Testis (tissue), 2 donors: ENCODE results near the gene CNGB1.

Experiments
- POLR2A ChIP-seq: fragments of 450-650 bp; IDR thresholded peaks from one replicate; pipeline ENCODE4 v1.6.1; 2017; ENCODE audit warnings: antibody characterized with exemption, mild to moderate bottlenecking, moderate library complexity
- TF ChIP-seq, protein P1 (sequence below), 3 experiments: fragments of 450-650 bp in 2 of 3; fragments of 200-600 bp in 1 of 3; sonication (generic) in 1 of 3; IDR thresholded peaks; one replicate each; pipeline ENCODE4 v1.5.1; 2016 to 2019; ENCODE audit warnings: antibody characterized with exemption in 3 of 3, mild to moderate bottlenecking in 2 of 3, moderate library complexity in 1 of 3

DNA sequence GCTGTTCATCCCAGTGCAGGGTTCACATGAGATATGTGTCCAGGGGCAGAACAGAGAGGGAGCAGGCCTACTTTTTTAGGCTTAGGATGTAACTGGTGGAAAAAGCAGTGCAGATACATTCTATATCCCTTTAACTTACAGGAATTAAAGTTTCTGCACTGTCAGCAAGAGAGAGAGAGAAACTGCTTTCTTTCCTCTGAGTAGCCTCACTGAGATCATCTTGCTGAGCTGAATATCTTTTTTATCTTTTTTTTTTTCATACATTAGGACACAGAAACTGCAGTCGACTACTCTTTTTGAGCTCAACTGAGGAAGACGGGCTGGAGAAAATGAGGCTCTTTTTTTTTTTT, 50.1 kb downstream of the CNGB1 start:
- TF ChIP-seq, protein P1, sequence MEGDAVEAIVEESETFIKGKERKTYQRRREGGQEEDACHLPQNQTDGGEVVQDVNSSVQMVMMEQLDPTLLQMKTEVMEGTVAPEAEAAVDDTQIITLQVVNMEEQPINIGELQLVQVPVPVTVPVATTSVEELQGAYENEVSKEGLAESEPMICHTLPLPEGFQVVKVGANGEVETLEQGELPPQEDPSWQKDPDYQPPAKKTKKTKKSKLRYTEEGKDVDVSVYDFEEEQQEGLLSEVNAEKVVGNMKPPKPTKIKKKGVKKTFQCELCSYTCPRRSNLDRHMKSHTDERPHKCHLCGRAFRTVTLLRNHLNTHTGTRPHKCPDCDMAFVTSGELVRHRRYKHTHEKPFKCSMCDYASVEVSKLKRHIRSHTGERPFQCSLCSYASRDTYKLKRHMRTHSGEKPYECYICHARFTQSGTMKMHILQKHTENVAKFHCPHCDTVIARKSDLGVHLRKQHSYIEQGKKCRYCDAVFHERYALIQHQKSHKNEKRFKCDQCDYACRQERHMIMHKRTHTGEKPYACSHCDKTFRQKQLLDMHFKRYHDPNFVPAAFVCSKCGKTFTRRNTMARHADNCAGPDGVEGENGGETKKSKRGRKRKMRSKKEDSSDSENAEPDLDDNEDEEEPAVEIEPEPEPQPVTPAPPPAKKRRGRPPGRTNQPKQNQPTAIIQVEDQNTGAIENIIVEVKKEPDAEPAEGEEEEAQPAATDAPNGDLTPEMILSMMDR (IDR thresholded peaks at IDR 0.05): no peak
- TF ChIP-seq POLR2A: no peak
